H9 (cell line): ENCODE data around the gene DNAJA4. TPM values are rescaled to one million over a fixed set of nuclear protein-coding genes. Genes with fewer than 3 reads are reported as not detected.

ENCODE experiments used
- DNase-seq: peaks from one replicate; pipeline ENCODE4 v3.0.0-alpha.2; 2017
- H2AFZ ChIP-seq: one replicate; pipeline ENCODE4 v1.6.1; 2013; ENCODE audit warnings: mild to moderate bottlenecking, low read length, control low read depth, moderate library complexity
- H2AK5ac ChIP-seq: 2 replicates; pipeline ENCODE4 v1.6.1; 2013; ENCODE audit warnings: low read length, control low read depth, mixed read lengths; ENCODE audit not compliant: insufficient read length
- H2BK120ac ChIP-seq: one replicate; pipeline ENCODE4 v1.6.1; 2013; ENCODE audit warnings: low read depth, mild to moderate bottlenecking, low read length, control low read depth, inconsistent platforms; ENCODE audit not compliant: poor library complexity, severe bottlenecking
- H2BK12ac ChIP-seq: 2 replicates; pipeline ENCODE4 v1.6.1; 2013; ENCODE audit warnings: low read length, control low read depth, mixed read lengths, low read depth; ENCODE audit not compliant: insufficient read length
- H2BK15ac ChIP-seq: 2 replicates; pipeline ENCODE4 v1.6.1; 2013; ENCODE audit warnings: low read depth, low read length, control low read depth
- H2BK20ac ChIP-seq: one replicate; pipeline ENCODE4 v1.6.1; 2013; ENCODE audit warnings: low read depth, mild to moderate bottlenecking, low read length, control low read depth, inconsistent platforms; ENCODE audit not compliant: poor library complexity, severe bottlenecking
- H2BK5ac ChIP-seq: 2 replicates; pipeline ENCODE4 v1.6.1; 2013; ENCODE audit warnings: low read length, control low read depth, mixed read lengths; ENCODE audit not compliant: insufficient read length
- H3K14ac ChIP-seq: 2 replicates; pipeline ENCODE4 v1.6.1; 2013; ENCODE audit warnings: low read length, control low read depth; ENCODE audit not compliant: insufficient read depth
- H3K18ac ChIP-seq: 2 replicates; pipeline ENCODE4 v1.6.1; 2013; ENCODE audit warnings: low read depth, mild to moderate bottlenecking, mixed read lengths, low read length, control low read depth; ENCODE audit not compliant: insufficient read length
- H3K23ac ChIP-seq: 2 replicates; pipeline ENCODE4 v1.6.1; 2013; ENCODE audit warnings: low read length, control low read depth, mixed read lengths, low read depth; ENCODE audit not compliant: insufficient read length
- H3K23me2 ChIP-seq: 2 replicates; pipeline ENCODE4 v1.6.1; 2013; ENCODE audit warnings: low read depth, mild to moderate bottlenecking, mixed read lengths, low read length, control low read depth; ENCODE audit not compliant: insufficient read length, poor library complexity, severe bottlenecking
- H3K27ac ChIP-seq: 2 replicates; pipeline ENCODE4 v1.5.1; 2013; ENCODE audit warnings: low read length, control low read depth, mixed read lengths, low read depth; ENCODE audit not compliant: insufficient read length
- H3K27me3 ChIP-seq: 2 replicates; pipeline ENCODE4 v1.6.1; 2013; ENCODE audit warnings: low read length, control low read depth, inconsistent platforms; ENCODE audit not compliant: insufficient read depth
- H3K4ac ChIP-seq: 2 replicates; pipeline ENCODE4 v1.6.1; 2013; ENCODE audit warnings: low read depth, mild to moderate bottlenecking, control low read depth, inconsistent platforms, low read length, moderate library complexity
- H3K4me1 ChIP-seq: 2 replicates; pipeline ENCODE4 v1.6.1; 2013; ENCODE audit warnings: low read length, control low read depth, inconsistent platforms; ENCODE audit not compliant: insufficient read depth
- H3K4me2 ChIP-seq: 2 replicates; pipeline ENCODE4 v1.6.1; 2013; ENCODE audit warnings: low read length, control low read depth, mixed read lengths; ENCODE audit not compliant: insufficient read length, insufficient read depth
- H3K56ac ChIP-seq: 2 replicates; pipeline ENCODE4 v1.6.1; 2013; ENCODE audit warnings: low read depth, mild to moderate bottlenecking, mixed read lengths, low read length, control low read depth; ENCODE audit not compliant: insufficient read length
- H3K79me1 ChIP-seq: 2 replicates; pipeline ENCODE4 v1.6.1; 2013; ENCODE audit warnings: low read depth, mild to moderate bottlenecking, moderate library complexity, low read length, control low read depth, inconsistent platforms; ENCODE audit not compliant: insufficient read depth, poor library complexity, severe bottlenecking
- H3K79me2 ChIP-seq: 2 replicates; pipeline ENCODE4 v1.6.1; 2013; ENCODE audit warnings: low read length, control low read depth, inconsistent platforms; ENCODE audit not compliant: insufficient read depth
- H3K9ac ChIP-seq: 2 replicates; pipeline ENCODE4 v1.6.1; 2013; ENCODE audit warnings: low read length, control low read depth, mixed read lengths; ENCODE audit not compliant: insufficient read length; ENCODE audit errors: extremely low read depth
- H3K9me3 ChIP-seq: one replicate; pipeline ENCODE4 v1.6.1; 2013; ENCODE audit warnings: low read depth, low read length, inconsistent platforms; ENCODE audit not compliant: control insufficient read depth
- H3T11ph ChIP-seq: one replicate; pipeline ENCODE4 v1.6.1; 2013; ENCODE audit warnings: mild to moderate bottlenecking, low read length, control low read depth, inconsistent platforms
- H4K20me1 ChIP-seq: one replicate; pipeline ENCODE4 v1.6.1; 2013; ENCODE audit not compliant: control insufficient read depth, insufficient read length, insufficient read depth
- H4K5ac ChIP-seq: 2 replicates; pipeline ENCODE4 v1.6.1; 2013; ENCODE audit warnings: low read depth, mild to moderate bottlenecking, mixed read lengths, low read length, control low read depth; ENCODE audit not compliant: insufficient read length
- H4K8ac ChIP-seq: replicated peaks from 2 replicates; pipeline ENCODE4 v1.6.1; 2013; ENCODE audit warnings: low read length, control low read depth, mixed read lengths, low read depth; ENCODE audit not compliant: insufficient read length
- H4K91ac ChIP-seq: 2 replicates; pipeline ENCODE4 v1.6.1; 2013; ENCODE audit warnings: low read depth, mild to moderate bottlenecking, moderate library complexity, mixed read lengths, low read length, control low read depth; ENCODE audit not compliant: insufficient read length
- H3K27ac Mint-ChIP-seq, 3 experiments: 2 replicates in 2 of 3; 3 replicates in 1 of 3; pipeline ENCODE4 v1.8.0; 2020 to 2021; ENCODE audit warnings: mixed read lengths in 3 of 3, mild to moderate bottlenecking in 1 of 3, moderate library complexity in 1 of 3
- H3K27me3 Mint-ChIP-seq: 2 replicates; pipeline ENCODE4 v1.8.0; 2021; ENCODE audit warnings: low read depth, mild to moderate bottlenecking, moderate library complexity, mixed read lengths
- H3K36me3 Mint-ChIP-seq, 3 experiments: 2 replicates in 2 of 3; 3 replicates in 1 of 3; pipeline ENCODE4 v1.8.0; 2020 to 2021; ENCODE audit warnings: low read depth in 3 of 3, mixed read lengths in 3 of 3; ENCODE audit not compliant: insufficient read depth in 1 of 3
- H3K4me1 Mint-ChIP-seq, 2 experiments: 2 replicates each; pipeline ENCODE4 v1.8.0; 2020; ENCODE audit warnings: mixed read lengths in 2 of 2
- H3K4me3 Mint-ChIP-seq, 2 experiments: 2 replicates in 1 of 2; 3 replicates in 1 of 2; pipeline ENCODE4 v1.8.0; 2020 to 2021; ENCODE audit warnings: mild to moderate bottlenecking in 2 of 2, mixed read lengths in 2 of 2, moderate library complexity in 1 of 2
- H3K9me3 Mint-ChIP-seq, 2 experiments: 2 replicates in 1 of 2; 3 replicates in 1 of 2; pipeline ENCODE4 v1.8.0; 2020; ENCODE audit warnings: mild to moderate bottlenecking in 2 of 2, mixed read lengths in 2 of 2, moderate library complexity in 1 of 2
- WGBS: extraction: QIAGEN DNeasy Blood & Tissue Kit; methylation state at CpG from one replicate; pipeline ENCODE4 v1.1.7; 2013; ENCODE audit warnings: missing lambda C conversion rate, low lambda C conversion rate, mixed read lengths; ENCODE audit not compliant: insufficient read length; ENCODE audit errors: extremely low coverage; 5-methylcytosine and 5-hydroxymethylcytosine counted together
- total RNA-seq: library from RNA; stranded (reverse); gene quantifications from 2 replicates; pipeline ENCODE4 v1.2.1, GENCODE V29; 2021
- TF ChIP-seq, protein P1 (sequence below): fragments of 200-600 bp; sonication (generic); conservative IDR thresholded peaks from 3 replicates; pipeline ENCODE4 v1.8.0; 2021; ENCODE audit warnings: antibody characterized with exemption, mild to moderate bottlenecking

The DNAJA4 gene
- total RNA-seq, 1 experiment from 2014 or later = 0.13 TPM

GRCh38 chr15:78265752-78266224 lies 1.4 kb downstream of the DNAJA4 start:
- no peak overlapping the region for H3K23ac ChIP-seq
- no peak overlapping the region for H3K9ac ChIP-seq
- H3K27ac Mint-ChIP-seq = no peak overlapping the region
- no peaks in the 10 kb centered on the region for H3K79me2 ChIP-seq
- no peak overlapping the region for H2AK5ac ChIP-seq
- no peak overlapping the region for H2BK12ac ChIP-seq
- no CpG with 5 or more reads among the region's 9 CpGs for WGBS
- no peak overlapping the region for H3K56ac ChIP-seq
- no peak overlapping the region for H3T11ph ChIP-seq
- H3K27me3 Mint-ChIP-seq = no peaks in the 10 kb centered on the region; the same call in 1 of the 2 replicates
- TF ChIP-seq, protein P1, sequence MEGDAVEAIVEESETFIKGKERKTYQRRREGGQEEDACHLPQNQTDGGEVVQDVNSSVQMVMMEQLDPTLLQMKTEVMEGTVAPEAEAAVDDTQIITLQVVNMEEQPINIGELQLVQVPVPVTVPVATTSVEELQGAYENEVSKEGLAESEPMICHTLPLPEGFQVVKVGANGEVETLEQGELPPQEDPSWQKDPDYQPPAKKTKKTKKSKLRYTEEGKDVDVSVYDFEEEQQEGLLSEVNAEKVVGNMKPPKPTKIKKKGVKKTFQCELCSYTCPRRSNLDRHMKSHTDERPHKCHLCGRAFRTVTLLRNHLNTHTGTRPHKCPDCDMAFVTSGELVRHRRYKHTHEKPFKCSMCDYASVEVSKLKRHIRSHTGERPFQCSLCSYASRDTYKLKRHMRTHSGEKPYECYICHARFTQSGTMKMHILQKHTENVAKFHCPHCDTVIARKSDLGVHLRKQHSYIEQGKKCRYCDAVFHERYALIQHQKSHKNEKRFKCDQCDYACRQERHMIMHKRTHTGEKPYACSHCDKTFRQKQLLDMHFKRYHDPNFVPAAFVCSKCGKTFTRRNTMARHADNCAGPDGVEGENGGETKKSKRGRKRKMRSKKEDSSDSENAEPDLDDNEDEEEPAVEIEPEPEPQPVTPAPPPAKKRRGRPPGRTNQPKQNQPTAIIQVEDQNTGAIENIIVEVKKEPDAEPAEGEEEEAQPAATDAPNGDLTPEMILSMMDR = no peak
- no peak overlapping the region for H2BK15ac ChIP-seq
- no peak overlapping the region for H2BK120ac ChIP-seq
- H4K5ac ChIP-seq = no peak overlapping the region
- H3K4me1 Mint-ChIP-seq = 0 out of 4 replicates have a peak, but pooled peaks cover 0 to 2% of the 10 kb centered on the region in 2 experiments
- no peaks in the 10 kb centered on the region for H3K79me1 ChIP-seq
- no peak overlapping the region for H3K14ac ChIP-seq
- H4K91ac ChIP-seq = no peak overlapping the region
- H3K18ac ChIP-seq = no peak overlapping the region
- H3K9me3 ChIP-seq = no peaks in the 10 kb centered on the region
- no peak overlapping the region for H3K27ac ChIP-seq
- no peak overlapping the region for H2BK5ac ChIP-seq
- no peaks in the 10 kb centered on the region for H3K27me3 ChIP-seq
- H2BK20ac ChIP-seq = no peak overlapping the region
- DNase-seq = no peak
- no peaks in the 10 kb centered on the region for H3K4me1 ChIP-seq
- H3K9me3 Mint-ChIP-seq = no peaks in the 10 kb centered on the region
- H3K36me3 Mint-ChIP-seq = no peaks in the 10 kb centered on the region
- no peak overlapping the region for H3K4me3 Mint-ChIP-seq
- H3K4me2 ChIP-seq = no peak overlapping the region
- no peaks in the 10 kb centered on the region for H4K20me1 ChIP-seq
- H3K4ac ChIP-seq = no peak overlapping the region
- no peak overlapping the region for H2AFZ ChIP-seq
- no peak overlapping the region for H4K8ac ChIP-seq
- peaks cover 4% of the 10 kb centered on the region for H3K23me2 ChIP-seq
